OCI-LY1 (cell line): ENCODE results near the gene GRHL1.
A peak's percentile ranks its signal among the peaks of the same experiment; 100 is the strongest.

Experiments used
- H2AFZ ChIP-seq: fragments of 200-600 bp; sonication (generic), shearing (Covaris generic); 2 replicates; pipeline ENCODE4 v1.6.0; 2014; ENCODE audit warnings: antibody characterized with exemption, mild to moderate bottlenecking, low read length
- H3F3A ChIP-seq: fragments of 200-600 bp; sonication (generic), shearing (Covaris generic); 2 replicates; pipeline ENCODE4 v1.6.0; 2014; ENCODE audit warnings: mild to moderate bottlenecking, antibody characterized with exemption, low read length, moderate library complexity; ENCODE audit not compliant: insufficient read depth
- H3K27ac ChIP-seq: fragments of 200-600 bp; sonication (generic); 2 replicates; pipeline ENCODE4 v1.5.1; 2014; ENCODE audit warnings: low read length, mixed run types, mild to moderate bottlenecking, low read depth; ENCODE audit not compliant: poor library complexity, severe bottlenecking
- H3K27me3 ChIP-seq: fragments of 200-600 bp; sonication (generic); 2 replicates; pipeline ENCODE4 v1.6.0; 2014; ENCODE audit warnings: antibody characterized with exemption, mild to moderate bottlenecking, low read length, moderate library complexity; ENCODE audit not compliant: insufficient read depth
- H3K36me3 ChIP-seq: fragments of 200-600 bp; sonication (generic); 2 replicates; pipeline ENCODE4 v1.6.1; 2014; ENCODE audit warnings: mild to moderate bottlenecking, antibody characterized with exemption, low read length, moderate library complexity, mixed read lengths; ENCODE audit not compliant: insufficient read depth
- H3K4me1 ChIP-seq: fragments of 200-600 bp; sonication (generic); 2 replicates; pipeline ENCODE4 v1.5.1; 2014; ENCODE audit warnings: mild to moderate bottlenecking, low read length, moderate library complexity; ENCODE audit not compliant: insufficient read depth, severe bottlenecking
- H3K4me2 ChIP-seq: fragments of 200-600 bp; sonication (generic), shearing (Covaris generic); 2 replicates; pipeline ENCODE4 v1.6.1; 2014; ENCODE audit warnings: low read length
- H3K4me3 ChIP-seq: fragments of 200-600 bp; sonication (generic); 2 replicates; pipeline ENCODE4 v1.5.1; 2014; ENCODE audit warnings: low read length, low read depth, mild to moderate bottlenecking, mixed read lengths; ENCODE audit not compliant: poor library complexity, severe bottlenecking
- H3K79me2 ChIP-seq: fragments of 200-600 bp; shearing (Covaris generic); 2 replicates; pipeline ENCODE4 v1.6.1; 2016; ENCODE audit warnings: mixed run types, low read length, mixed read lengths; ENCODE audit not compliant: insufficient read depth
- H3K9ac ChIP-seq: fragments of 200-600 bp; sonication (generic), shearing (Covaris generic); 2 replicates; pipeline ENCODE4 v1.6.1; 2014; ENCODE audit warnings: mild to moderate bottlenecking, low read length, mixed read lengths
- H3K9me2 ChIP-seq: fragments of 200-600 bp; sonication (generic), shearing (Covaris generic); 2 replicates; pipeline ENCODE4 v1.6.1; 2014; ENCODE audit warnings: low read depth, mild to moderate bottlenecking, low read length, mixed read lengths
- H3K9me3 ChIP-seq: fragments of 200-600 bp; shearing (Covaris generic); 2 replicates; pipeline ENCODE4 v1.6.1; 2014; ENCODE audit warnings: low read length, mixed read lengths
- H4K20me1 ChIP-seq: fragments of 200-600 bp; sonication (generic), shearing (Covaris generic); 2 replicates; pipeline ENCODE4 v1.6.0; 2016; ENCODE audit warnings: mild to moderate bottlenecking, low read length; ENCODE audit not compliant: insufficient read depth
- CTCF ChIP-seq: fragments of 200-600 bp; sonication (generic), shearing (Covaris generic); IDR thresholded peaks from 2 replicates; pipeline ENCODE4 v1.5.1; 2017; ENCODE audit warnings: mild to moderate bottlenecking, antibody characterized with exemption, low read length, moderate library complexity, mixed read lengths
- EZH2 ChIP-seq: fragments of 200-600 bp; sonication (generic), shearing (Covaris generic); IDR thresholded peaks from 2 replicates; pipeline ENCODE4 v1.8.0; 2017; ENCODE audit warnings: borderline replicate concordance, mixed run types, mild to moderate bottlenecking, antibody characterized with exemption, low read length, moderate library complexity, mixed read lengths

Gene GRHL1

GRCh38 chr2:10035053-10035422, 83.5 kb downstream of the GRHL1 start:
- no peaks in the 10 kb centered on the region for H3K36me3 ChIP-seq
- no peaks in the 10 kb centered on the region for H4K20me1 ChIP-seq
- H3K9me2 ChIP-seq: no peaks in the 10 kb centered on the region
- no peaks in the 10 kb centered on the region for H3K9me3 ChIP-seq
- no peak overlapping the region for H3K4me2 ChIP-seq
- no peak overlapping the region for H2AFZ ChIP-seq
- H3K27me3 ChIP-seq: 0 out of 2 replicates have a peak, but pooled peaks cover 4% of the 10 kb centered on the region
- no peak for TF ChIP-seq CTCF
- no peak for TF ChIP-seq EZH2
- H3K79me2 ChIP-seq: no peaks in the 10 kb centered on the region
- H3K27ac ChIP-seq: no peak overlapping the region
- no peak overlapping the region for H3K9ac ChIP-seq
- no peaks in the 10 kb centered on the region for H3F3A ChIP-seq
- H3K4me1 ChIP-seq: no peaks in the 10 kb centered on the region
- H3K4me3 ChIP-seq: no peak overlapping the region

GRCh38 chr2:10035633-10036032, 84.1 kb downstream of the GRHL1 start:
- H3K4me1 ChIP-seq: no peaks in the 10 kb centered on the region
- H2AFZ ChIP-seq: no peak overlapping the region

GRCh38 chr2:10036095-10036884, 84.8 kb downstream of the GRHL1 start:
- Histone ChIP-seq H3K9me2 (no peaks in the 10 kb centered on the region), H3K9ac (no peak overlapping the region), H3K4me2 (no peak overlapping the region), H3F3A (no peaks in the 10 kb centered on the region), H3K27me3 (no peaks in the 10 kb centered on the region), H2AFZ (no peak overlapping the region), H3K9me3 (no peaks in the 10 kb centered on the region), H3K27ac (no peak overlapping the region), H3K36me3 (no peaks in the 10 kb centered on the region), H3K79me2 (no peaks in the 10 kb centered on the region), H3K4me3 (no peak overlapping the region), H4K20me1 (no peaks in the 10 kb centered on the region), H3K4me1 (no peaks in the 10 kb centered on the region)
- TF ChIP-seq EZH2 (no peak), CTCF (peak; percentile 36; the same call in 1 of the 2 replicates)

More at GRCh38 chr2:10035633-10036032, 84.1 kb downstream of the GRHL1 start:
- Histone ChIP-seq H3K9me3 (no peaks in the 10 kb centered on the region), H3K79me2 (no peaks in the 10 kb centered on the region), H3K4me3 (no peak overlapping the region), H3F3A (no peaks in the 10 kb centered on the region), H4K20me1 (no peaks in the 10 kb centered on the region), H3K9me2 (no peaks in the 10 kb centered on the region), H3K4me2 (no peak overlapping the region), H3K27ac (no peak overlapping the region), H3K9ac (no peak overlapping the region), H3K36me3 (no peaks in the 10 kb centered on the region), H3K27me3 (no peaks in the 10 kb centered on the region)
- TF ChIP-seq CTCF: no peak
- no peak for TF ChIP-seq EZH2
